ENCODE data around the gene DRAP1.

DNA sequence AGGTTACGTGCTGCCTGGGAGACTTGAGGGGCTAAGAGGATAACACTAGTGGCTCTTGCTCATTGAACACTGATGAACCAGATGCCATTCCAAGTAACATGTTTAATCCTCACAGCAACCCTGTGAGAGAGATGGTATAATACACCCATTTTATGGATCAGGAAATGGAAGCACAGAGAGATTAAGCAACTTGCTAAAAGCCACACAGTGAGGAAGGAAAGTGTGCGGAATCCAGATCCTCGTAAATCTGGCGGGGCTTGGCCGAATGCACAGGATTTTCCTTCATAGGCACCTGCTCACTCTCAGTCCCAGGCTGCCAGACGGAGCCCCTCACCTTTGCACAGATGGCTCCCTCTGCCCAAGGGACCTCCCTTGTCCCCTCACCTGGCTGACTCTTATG lies 11.3 kb upstream of the DRAP1 start:
- TF ChIP-seq, protein P1, sequence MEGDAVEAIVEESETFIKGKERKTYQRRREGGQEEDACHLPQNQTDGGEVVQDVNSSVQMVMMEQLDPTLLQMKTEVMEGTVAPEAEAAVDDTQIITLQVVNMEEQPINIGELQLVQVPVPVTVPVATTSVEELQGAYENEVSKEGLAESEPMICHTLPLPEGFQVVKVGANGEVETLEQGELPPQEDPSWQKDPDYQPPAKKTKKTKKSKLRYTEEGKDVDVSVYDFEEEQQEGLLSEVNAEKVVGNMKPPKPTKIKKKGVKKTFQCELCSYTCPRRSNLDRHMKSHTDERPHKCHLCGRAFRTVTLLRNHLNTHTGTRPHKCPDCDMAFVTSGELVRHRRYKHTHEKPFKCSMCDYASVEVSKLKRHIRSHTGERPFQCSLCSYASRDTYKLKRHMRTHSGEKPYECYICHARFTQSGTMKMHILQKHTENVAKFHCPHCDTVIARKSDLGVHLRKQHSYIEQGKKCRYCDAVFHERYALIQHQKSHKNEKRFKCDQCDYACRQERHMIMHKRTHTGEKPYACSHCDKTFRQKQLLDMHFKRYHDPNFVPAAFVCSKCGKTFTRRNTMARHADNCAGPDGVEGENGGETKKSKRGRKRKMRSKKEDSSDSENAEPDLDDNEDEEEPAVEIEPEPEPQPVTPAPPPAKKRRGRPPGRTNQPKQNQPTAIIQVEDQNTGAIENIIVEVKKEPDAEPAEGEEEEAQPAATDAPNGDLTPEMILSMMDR (IDR thresholded peaks at IDR 0.05; ENCODE audit: insufficient read depth, low read depth, low read length), result no peak
- TF ChIP-seq EZH2 (IDR thresholded peaks at IDR 0.05; ENCODE audit: insufficient read depth, low read length), result no peak
